HG02938 (cell line): Measurements from ENCODE around the gene UBE2I.

Experiments
- ATAC-seq: cut with Tn5 transposase; IDR thresholded peaks from one replicate; pipeline ENCODE4 v1.9.1; 2021; ENCODE audit warnings: mild to moderate bottlenecking, moderate library complexity; ENCODE audit not compliant: unreplicated experiment

The UBE2I gene

DNA sequence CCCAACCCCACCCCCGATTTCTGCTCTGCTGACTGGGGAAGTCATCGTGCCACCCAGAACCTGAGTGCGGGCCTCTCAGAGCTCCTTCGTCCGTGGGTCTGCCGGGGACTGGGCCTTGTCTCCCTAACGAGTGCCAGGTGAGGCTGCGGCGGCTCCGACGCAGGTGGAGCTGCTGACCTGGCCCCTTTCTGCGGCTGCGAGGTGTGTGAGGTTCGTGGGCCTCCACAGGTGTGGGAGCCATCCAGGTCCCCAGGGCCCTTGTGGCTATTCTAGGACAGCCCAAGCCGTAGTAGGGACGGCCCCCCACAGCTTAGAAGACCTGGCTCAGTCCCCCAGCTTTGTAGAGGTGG is 3.0 kb downstream of the UBE2I start:
- no peak for ATAC-seq

DNA sequence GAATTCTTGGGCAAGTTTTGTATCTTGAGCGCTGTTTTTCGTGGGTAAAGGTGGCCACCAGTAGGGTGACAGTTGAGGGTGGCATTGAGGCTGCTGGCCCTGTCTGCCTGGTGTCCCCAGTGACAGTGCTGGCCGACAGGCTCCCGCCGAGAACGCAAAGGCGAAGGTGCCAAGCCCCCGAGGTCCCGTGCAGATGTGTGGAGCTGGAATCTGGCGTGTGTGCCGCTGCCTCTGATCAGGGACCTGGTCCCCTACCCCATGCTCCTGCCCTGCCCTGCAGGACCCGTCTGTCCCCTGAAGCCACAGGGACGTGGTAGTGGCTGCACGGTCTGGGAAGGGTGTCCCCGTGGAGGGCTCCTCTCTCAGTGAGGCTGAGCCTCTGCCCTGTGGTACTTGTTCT is 3.5 kb downstream of the UBE2I start:
- no peak for ATAC-seq

- no peak for ATAC-seq
These were observed 4.4 kb downstream of the UBE2I start for GRCh38 chr16:1313721-1314369.

- ATAC-seq = no peak
These were observed 5.1 kb downstream of the UBE2I start for GRCh38 chr16:1314399-1315068.

GRCh38 chr16:1315081-1316032 is 5.9 kb downstream of the UBE2I start:
- no peak for ATAC-seq

GRCh38 chr16:1316033-1316405 is 6.6 kb downstream of the UBE2I start:
- no peak for ATAC-seq

DNA sequence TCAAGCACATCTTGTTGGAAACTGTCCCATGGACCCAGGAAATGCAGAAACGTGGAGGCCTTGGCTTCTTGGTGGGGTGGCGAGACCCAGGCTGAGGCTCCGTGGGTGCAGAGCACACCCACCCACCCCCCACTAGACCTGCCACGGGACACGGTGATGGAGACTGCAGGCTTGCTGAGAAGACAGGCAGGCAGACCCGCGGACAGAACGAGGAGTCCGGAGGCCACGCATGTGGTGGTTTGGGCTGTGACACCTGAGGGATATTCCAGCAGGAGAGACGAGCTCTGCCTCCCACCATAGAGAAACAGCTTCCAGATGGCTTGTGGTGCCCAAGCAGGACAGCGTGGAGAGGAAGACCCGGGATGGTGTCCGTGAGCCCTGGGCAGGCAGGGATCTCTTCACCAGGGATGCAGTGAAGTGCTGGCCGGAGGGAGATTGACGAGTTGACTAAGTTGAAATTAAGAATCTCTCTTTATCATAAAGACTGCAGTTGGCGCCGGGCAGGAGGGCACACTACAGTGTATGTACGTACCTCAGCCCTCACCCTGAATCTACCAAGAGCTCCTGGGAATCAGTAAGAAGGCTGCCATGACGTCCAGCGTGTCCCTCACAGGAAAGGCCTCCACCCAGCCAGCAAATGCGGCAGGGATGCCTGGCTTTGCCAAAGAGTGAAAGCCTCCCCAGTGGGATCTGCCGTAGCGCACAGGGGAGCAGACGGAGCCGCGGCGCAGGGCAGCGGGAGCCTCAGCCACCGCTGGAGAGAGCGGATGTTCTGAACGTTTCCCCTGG is 8.2 kb downstream of the UBE2I start:
- ATAC-seq = no peak

- no peak for ATAC-seq
These were observed 8.8 kb downstream of the UBE2I start for GRCh38 chr16:1318268-1318545.

DNA sequence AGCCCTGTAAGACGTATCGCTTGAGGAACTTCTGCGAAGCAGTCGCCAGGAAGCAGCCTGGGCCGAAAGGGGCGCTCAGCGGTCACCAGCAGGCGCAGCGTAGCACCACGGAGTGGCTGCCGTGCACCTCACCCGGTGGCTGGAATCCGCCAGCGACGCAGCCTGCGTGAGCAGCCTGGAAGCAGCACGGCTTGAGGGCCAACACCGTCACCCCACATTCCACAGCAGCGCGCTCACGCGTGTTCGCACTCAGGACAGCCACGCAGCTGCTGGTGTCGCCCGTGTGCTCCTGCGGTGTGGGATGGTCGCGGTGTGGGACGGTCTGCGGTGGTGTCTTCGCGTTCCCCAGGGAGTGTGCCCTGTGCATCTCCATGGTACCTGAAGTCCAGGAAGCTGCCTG is 9.6 kb downstream of the UBE2I start:
- ATAC-seq = no peak

DNA sequence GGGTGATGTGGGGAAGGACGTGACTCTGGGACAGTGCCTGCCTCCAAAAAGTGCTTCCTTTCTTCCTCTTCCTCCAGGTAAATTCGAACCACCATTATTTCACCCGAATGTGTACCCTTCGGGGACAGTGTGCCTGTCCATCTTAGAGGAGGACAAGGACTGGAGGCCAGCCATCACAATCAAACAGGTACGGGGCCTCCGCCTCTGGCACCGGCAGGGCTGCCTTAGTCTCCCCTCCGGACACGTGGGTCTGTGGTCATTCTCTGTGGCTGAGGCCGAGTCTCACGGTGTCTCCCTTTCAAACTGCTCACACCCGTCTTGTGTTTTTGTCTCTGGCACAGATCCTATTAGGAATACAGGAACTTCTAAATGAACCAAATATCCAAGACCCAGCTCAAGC is 10.7 kb downstream of the UBE2I start:
- no peak for ATAC-seq

DNA sequence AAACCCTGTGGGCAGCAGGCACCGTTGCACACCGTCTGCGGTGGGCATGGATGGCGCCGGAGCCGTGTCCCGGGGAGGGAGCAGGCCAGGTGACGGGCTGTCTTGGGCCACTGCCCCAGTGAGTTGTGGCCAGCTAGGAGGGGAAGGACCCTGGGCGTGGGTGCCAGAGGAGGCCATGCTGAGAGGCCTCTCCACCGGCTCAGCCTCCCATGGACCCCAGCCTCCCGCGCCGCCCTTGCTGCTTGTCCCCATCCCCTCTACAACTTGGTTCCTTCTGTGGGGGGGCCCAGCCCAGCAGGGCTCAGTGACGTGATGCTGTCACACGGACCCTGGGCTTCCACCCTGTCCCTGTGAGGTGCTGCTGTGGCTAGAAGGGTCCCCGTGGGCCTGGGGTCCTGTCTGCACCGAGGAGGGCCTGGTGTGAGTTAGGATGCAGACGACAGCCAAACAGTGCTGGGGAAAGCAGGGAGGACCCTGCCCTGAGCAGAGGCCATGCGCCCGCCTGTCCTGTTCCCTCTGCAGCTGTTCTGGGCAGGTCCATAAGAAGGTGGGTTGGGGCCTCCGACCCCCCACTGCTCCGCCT is 11.3 kb downstream of the UBE2I start:
- ATAC-seq = no peak

DNA sequence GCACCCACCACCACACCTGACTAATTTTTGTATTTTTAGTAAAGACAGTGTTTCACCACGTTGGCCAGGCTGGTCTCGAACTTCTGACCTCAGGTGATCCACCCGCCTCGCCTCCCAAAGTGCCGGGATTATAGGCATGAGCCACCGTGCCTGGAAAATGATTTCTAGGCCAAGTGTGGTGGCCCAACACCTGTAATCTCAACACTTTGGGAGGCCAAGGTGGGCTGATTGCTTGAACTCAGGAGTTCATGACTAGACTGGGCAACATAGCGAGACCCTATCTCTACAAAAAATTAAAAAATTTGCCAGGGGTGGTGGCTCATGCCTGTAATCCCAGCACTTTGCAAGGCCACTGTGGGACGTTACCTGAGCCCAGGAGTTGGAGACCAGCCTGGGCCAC is 13.0 kb downstream of the UBE2I start:
- no peak for ATAC-seq

DNA sequence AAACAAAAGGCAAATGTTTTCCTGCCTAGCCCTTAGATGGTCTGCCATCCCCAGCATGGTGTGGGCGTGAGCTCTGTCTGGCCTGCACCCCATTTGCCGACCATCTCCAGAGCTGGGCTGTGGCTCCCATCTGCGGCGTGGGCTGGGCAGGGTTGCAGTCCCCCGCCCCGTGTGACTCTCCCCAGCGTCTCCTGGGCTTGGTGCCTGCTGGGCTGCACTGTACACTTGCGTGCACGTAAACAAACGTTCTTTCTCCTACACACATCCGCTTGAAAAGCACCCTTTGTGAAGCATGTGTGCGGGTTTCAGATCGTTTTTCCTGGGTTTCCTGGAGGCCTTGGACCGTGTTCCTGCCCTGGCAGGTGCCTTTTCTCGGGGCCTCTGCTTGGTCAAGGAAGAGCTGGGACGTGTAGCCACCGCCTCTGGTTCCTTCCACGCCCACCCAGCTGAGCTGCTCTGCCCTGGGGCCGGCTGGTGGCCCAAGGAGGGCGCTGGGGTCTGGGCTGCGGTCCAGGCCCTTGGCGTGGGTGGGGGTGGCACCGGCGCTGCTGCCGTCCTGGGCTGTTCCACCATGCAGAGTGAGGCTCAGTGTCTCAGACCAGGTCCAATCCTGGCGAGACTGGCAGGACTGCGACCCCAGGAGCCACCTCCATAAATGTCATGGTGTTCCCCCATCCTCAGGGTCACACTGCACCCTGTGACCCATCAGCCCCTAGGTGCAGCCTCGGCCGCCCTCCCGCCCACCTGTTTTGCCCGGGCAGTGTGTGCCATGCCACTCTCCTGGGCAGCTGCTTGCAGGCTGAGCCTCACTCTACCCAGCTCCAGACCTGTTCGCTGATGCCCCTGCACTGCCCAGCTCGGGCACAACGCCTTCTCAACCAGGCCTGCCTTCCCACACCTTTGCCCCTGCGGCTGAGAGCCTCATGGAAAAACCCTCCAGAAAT is 14.1 kb downstream of the UBE2I start:
- no peak for ATAC-seq

GRCh38 chr16:1324286-1324826 is 14.9 kb downstream of the UBE2I start:
- no peak for ATAC-seq

GRCh38 chr16:1325261-1325660 is 15.8 kb downstream of the UBE2I start:
- no peak for ATAC-seq

DNA sequence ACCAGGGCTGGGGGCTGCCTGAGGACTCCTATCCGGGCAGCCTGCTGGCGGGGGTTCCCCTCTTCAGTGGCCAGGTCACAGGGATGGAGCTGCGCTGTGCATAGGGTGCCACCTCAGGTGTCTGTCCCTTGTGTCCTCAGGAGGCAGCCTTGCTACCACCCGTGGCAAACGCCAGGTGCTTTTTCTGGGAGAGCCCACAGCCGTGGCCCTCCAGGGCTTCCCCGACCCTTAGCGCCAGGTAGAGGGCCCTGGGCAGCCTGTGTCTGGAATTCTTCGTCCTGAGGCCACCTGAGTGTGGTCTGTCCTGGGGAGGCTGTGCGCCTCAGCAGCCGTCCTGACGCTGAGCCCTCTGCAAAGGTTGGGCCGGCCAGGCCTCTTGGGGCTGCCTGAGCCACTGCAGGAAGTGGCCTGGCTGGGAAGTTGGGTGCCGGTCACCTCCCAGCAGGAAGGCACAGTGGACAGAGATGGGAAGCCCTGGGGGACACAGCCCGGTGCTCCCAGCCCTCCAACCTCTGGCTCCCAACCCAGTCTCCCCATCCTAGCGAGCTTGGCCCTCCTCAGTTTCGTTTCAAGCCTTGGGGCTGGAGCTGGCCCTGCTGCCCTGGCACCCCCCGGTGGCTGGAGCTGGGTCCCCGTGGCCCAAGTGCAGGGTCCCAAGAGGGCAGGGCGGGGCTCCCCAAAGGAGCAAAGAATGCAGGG is 16.4 kb downstream of the UBE2I start:
- no peak for ATAC-seq

- no peak for ATAC-seq
These were observed 17.0 kb downstream of the UBE2I start for GRCh38 chr16:1326391-1326790.

DNA sequence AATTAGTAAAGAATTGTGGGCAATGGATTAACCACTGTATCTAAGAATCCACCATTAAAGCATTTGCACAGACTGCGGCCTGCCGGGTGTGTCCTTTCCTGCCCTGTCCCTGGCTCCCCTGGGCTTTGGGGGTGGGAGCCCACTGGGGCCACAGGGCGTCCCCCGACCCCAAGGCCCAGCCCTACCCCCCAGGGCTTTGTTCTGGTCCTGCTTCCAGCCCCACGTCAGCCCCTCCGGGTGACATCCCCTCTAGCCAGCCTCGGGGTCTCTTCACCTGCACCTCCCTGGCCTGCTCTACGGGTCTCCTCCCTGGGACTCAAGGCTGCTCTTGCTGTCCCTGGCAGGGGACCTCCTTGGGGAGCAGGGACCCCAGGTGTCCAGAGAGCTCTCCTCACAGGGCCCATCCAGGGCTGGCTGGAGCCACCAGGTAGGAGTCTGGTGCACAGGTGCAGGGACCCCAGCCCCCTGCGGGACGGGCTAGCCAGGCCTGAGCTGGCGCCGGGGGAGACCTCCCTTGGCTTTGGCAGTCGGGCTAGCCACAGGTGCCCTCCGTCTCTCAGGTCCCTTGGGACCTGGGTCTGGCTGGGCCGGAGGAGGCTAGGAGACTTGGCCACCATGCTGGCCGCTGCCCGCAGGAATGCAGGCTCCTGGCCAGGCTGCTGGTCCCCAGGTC is 17.6 kb downstream of the UBE2I start:
- ATAC-seq = no peak

DNA sequence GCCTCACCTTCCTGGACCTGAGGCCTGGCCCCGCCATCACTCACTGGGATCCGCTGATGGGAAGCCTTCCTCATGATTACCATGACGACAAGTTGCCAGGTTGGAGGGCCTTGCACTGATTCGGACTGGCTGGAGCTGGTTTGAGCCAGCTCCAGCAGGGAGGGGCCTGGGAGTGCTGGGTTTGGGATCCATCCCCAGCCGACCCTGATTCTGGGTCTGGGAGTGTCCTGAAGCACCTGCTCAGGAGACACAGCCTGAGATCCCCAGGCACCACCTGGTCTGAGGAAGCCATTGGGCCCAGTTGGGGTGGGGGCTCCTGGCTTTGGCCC is 18.1 kb downstream of the UBE2I start:
- no peak for ATAC-seq
